WTC11 (cell line): ENCODE measurements around the gene CPNE6. TPM values are rescaled to one million over a fixed set of nuclear protein-coding genes. Genes with fewer than 3 reads are reported as not detected.

Experiments
- ATAC-seq: fragments of 200-7000 bp; cut with Tn5 transposase; 2 replicates; pipeline ENCODE4 v1.10.0; 2021; ENCODE audit warnings: mild to moderate bottlenecking, moderate library complexity
- CTCF ChIA-PET: fragments of 300-600 bp; sonication (Branson Sonifier 250); formaldehyde crosslinking; loops from one replicate; lab custom pipeline; 2021; ENCODE audit warnings: antibody characterized with exemption; lab: Charles Lee
- POLR2A ChIA-PET: fragments of 350-600 bp; sonication (Branson Sonifier 250); formaldehyde crosslinking; loops from one replicate; lab custom pipeline; 2021; ENCODE audit warnings: antibody characterized with exemption; lab: Charles Lee
- DNase-seq: peaks from one replicate; pipeline ENCODE4 v3.0.0; 2021; ENCODE audit warnings: low spot score
- H3K27ac Mint-ChIP-seq: 2 replicates; pipeline ENCODE4 v1.8.0; 2021; ENCODE audit warnings: mixed read lengths
- H3K27me3 Mint-ChIP-seq: 2 replicates; pipeline ENCODE4 v1.8.0; 2021; ENCODE audit warnings: low read depth, mild to moderate bottlenecking, moderate library complexity, mixed read lengths
- H3K36me3 Mint-ChIP-seq: 2 replicates; pipeline ENCODE4 v1.8.0; 2021; ENCODE audit warnings: mixed read lengths
- H3K4me1 Mint-ChIP-seq: 2 replicates; pipeline ENCODE4 v1.8.0; 2022; ENCODE audit warnings: mixed read lengths
- H3K4me3 Mint-ChIP-seq: 2 replicates; pipeline ENCODE4 v1.8.0; 2021; ENCODE audit warnings: mild to moderate bottlenecking, moderate library complexity, mixed read lengths
- H3K9me3 Mint-ChIP-seq: 2 replicates; pipeline ENCODE4 v1.8.0; 2021; ENCODE audit warnings: mixed read lengths
- CREM ChIP-seq: sonication (generic); formaldehyde crosslinking; IDR thresholded peaks from 2 replicates; pipeline ENCODE4 v1.8.1; 2022; ENCODE audit warnings: mild to moderate bottlenecking, missing genetic modification reagents, moderate library complexity
- EMX1 ChIP-seq: fragments of 250-450 bp; sonication (Bioruptor Pico); IDR thresholded peaks from 2 replicates; pipeline ENCODE4 v1.8.0; 2021; ENCODE audit warnings: mild to moderate bottlenecking
- ESRRA ChIP-seq: sonication (generic); formaldehyde crosslinking; IDR thresholded peaks from 2 replicates; pipeline ENCODE4 v1.8.1; 2022; ENCODE audit warnings: mild to moderate bottlenecking, missing genetic modification reagents, borderline replicate concordance
- FOXJ3 ChIP-seq: sonication (generic); formaldehyde crosslinking; IDR thresholded peaks from 2 replicates; pipeline ENCODE4 v1.9.0; 2021; ENCODE audit warnings: missing genetic modification reagents, mild to moderate bottlenecking, borderline replicate concordance
- FOXK1 ChIP-seq: sonication (generic); formaldehyde crosslinking; IDR thresholded peaks from 2 replicates; pipeline ENCODE4 v1.8.0; 2022; ENCODE audit warnings: mild to moderate bottlenecking, moderate library complexity, missing genetic modification reagents
- GTF2I ChIP-seq: fragments of 250-450 bp; sonication (Bioruptor Pico); conservative IDR thresholded peaks from 2 replicates; pipeline ENCODE4 v1.4.0; 2021; ENCODE audit warnings: mild to moderate bottlenecking
- JUN ChIP-seq: sonication (generic); formaldehyde crosslinking; IDR thresholded peaks from 2 replicates; pipeline ENCODE4 v1.8.0; 2023; ENCODE audit warnings: mild to moderate bottlenecking, missing genetic modification reagents
- MYBL2 ChIP-seq: sonication (generic); formaldehyde crosslinking; IDR thresholded peaks from 2 replicates; pipeline ENCODE4 v1.8.1; 2023; ENCODE audit warnings: mild to moderate bottlenecking, moderate library complexity, missing genetic modification reagents
- RELA ChIP-seq: sonication (generic); formaldehyde crosslinking; IDR thresholded peaks from 2 replicates; pipeline ENCODE4 v1.8.1; 2022; ENCODE audit warnings: missing genetic modification reagents, mild to moderate bottlenecking, borderline replicate concordance
- RORB ChIP-seq: fragments of 250-450 bp; sonication (Bioruptor Pico); IDR thresholded peaks from 2 replicates; pipeline ENCODE4 v1.9.0; 2021; ENCODE audit warnings: mild to moderate bottlenecking
- SMAD4 ChIP-seq: sonication (generic); formaldehyde crosslinking; IDR thresholded peaks from 2 replicates; pipeline ENCODE4 v1.8.0; 2022; ENCODE audit warnings: mild to moderate bottlenecking, missing genetic modification reagents
- ZNF121 ChIP-seq: sonication (generic); formaldehyde crosslinking; IDR thresholded peaks from 2 replicates; pipeline ENCODE4 v1.8.0; 2023; ENCODE audit warnings: missing genetic modification reagents
- ZNF396 ChIP-seq: fragments of 250-450 bp; sonication (Bioruptor Pico); IDR thresholded peaks from 2 replicates; pipeline ENCODE4 v1.8.0; 2021; ENCODE audit warnings: mild to moderate bottlenecking, moderate library complexity, borderline replicate concordance
- ZNF416 ChIP-seq: fragments of 250-450 bp; sonication (Bioruptor Pico); IDR thresholded peaks from 2 replicates; pipeline ENCODE4 v1.9.0; 2021; ENCODE audit warnings: mild to moderate bottlenecking, inconsistent platforms
- total RNA-seq: library from RNA; stranded (reverse); gene quantifications from 3 replicates; pipeline ENCODE4 v1.2.3, GENCODE V29; 2021
- TF ChIP-seq, protein P1 (sequence below): sonication (generic); formaldehyde crosslinking; IDR thresholded peaks from 2 replicates; pipeline ENCODE4 v1.8.1; 2023; ENCODE audit warnings: mild to moderate bottlenecking, missing genetic modification reagents, moderate library complexity
- TF ChIP-seq, protein P2 (sequence below): sonication (generic); formaldehyde crosslinking; IDR thresholded peaks from 2 replicates; pipeline ENCODE4 v1.8.0; 2022; ENCODE audit warnings: mild to moderate bottlenecking, missing genetic modification reagents
- TF ChIP-seq, protein P3 (sequence below): sonication (generic); formaldehyde crosslinking; IDR thresholded peaks from 2 replicates; pipeline ENCODE4 v1.8.1; 2023; ENCODE audit warnings: mild to moderate bottlenecking, missing genetic modification reagents
- TF ChIP-seq, protein P4 (sequence below): fragments of 250-450 bp; sonication (Bioruptor Pico); IDR thresholded peaks from 2 replicates; pipeline ENCODE4 v2.1.2; 2022; ENCODE audit warnings: mild to moderate bottlenecking, moderate library complexity
- TF ChIP-seq, protein P5 (sequence below): sonication (generic); formaldehyde crosslinking; IDR thresholded peaks from 2 replicates; pipeline ENCODE4 v1.8.0; 2022; ENCODE audit warnings: mild to moderate bottlenecking, missing genetic modification reagents

CPNE6 gene
- total RNA-seq, 1 experiment from 2014 or later = not detected

DNA sequence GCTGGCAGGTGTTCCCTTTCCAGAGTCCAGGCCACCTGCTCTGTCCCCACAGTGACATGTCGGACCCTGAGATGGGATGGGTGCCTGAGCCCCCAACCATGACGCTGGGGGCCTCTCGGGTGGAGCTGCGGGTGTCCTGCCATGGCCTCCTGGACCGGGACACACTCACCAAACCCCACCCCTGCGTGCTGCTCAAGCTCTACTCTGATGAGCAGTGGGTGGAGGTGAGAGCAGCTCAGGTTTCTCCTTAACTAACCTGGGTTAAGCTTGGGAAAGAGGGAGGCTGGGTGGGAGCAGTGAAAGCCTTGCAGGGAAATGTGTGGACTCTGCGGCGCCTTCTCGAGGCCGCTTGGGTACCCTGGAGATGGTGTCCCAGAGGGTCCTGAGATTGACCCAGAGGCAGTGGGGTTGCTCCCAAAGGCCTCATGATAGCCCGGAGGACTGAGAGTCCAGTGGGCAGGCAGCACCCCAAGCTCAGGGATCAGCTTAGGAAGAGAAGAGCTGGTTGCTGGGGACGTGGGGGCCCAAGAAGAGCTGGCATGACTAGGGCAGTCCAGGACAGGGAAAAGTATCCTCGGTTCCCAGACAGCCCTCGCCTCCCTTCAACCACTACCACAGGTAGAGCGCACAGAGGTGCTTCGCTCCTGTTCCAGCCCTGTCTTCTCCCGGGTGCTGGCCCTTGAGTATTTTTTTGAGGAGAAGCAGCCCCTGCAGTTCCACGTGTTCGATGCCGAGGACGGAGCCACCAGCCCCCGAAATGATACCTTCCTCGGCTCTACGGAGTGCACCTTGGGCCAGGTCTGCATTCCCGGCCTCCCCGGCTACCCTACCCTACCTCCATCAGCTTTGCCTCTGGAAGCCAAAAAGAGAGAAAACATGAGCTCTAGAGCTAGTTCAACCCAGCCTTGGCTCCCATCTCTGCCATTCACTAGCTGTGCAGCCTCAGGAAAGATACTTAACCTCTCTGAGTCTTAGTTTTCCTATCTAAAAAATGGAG, 1.8 kb downstream of the CPNE6 start:
- H3K4me3 Mint-ChIP-seq = no peak overlapping the region
- TF ChIP-seq EMX1 (CRISPR knock-in tag) (no peak), ESRRA (no peak), GTF2I (CRISPR knock-in tag) (no peak), CREM (CRISPR knock-in tag) (no peak), RORB (CRISPR knock-in tag) (no peak), RELA (CRISPR knock-in tag) (no peak), ZNF121 (CRISPR knock-in tag) (no peak), SMAD4 (no peak), FOXJ3 (CRISPR knock-in tag) (no peak), JUN (CRISPR knock-in tag) (no peak), MYBL2 (CRISPR knock-in tag) (no peak), ZNF396 (no peak), ZNF416 (CRISPR knock-in tag) (no peak), FOXK1 (CRISPR knock-in tag) (no peak)
- TF ChIP-seq, protein P1, sequence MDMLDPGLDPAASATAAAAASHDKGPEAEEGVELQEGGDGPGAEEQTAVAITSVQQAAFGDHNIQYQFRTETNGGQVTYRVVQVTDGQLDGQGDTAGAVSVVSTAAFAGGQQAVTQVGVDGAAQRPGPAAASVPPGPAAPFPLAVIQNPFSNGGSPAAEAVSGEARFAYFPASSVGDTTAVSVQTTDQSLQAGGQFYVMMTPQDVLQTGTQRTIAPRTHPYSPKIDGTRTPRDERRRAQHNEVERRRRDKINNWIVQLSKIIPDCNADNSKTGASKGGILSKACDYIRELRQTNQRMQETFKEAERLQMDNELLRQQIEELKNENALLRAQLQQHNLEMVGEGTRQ (CRISPR knock-in tag) = no peak
- TF ChIP-seq, protein P2, sequence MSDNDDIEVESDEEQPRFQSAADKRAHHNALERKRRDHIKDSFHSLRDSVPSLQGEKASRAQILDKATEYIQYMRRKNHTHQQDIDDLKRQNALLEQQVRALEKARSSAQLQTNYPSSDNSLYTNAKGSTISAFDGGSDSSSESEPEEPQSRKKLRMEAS = no peak
- DNase-seq = no peak
- no peaks in the 10 kb centered on the region; the same call in none of the 2 replicates for H3K27me3 Mint-ChIP-seq
- H3K4me1 Mint-ChIP-seq = 0 out of 2 replicates have a peak, but pooled peaks cover 8% of the 10 kb centered on the region
- no peaks in the 10 kb centered on the region for H3K36me3 Mint-ChIP-seq
- ChIA-PET CTCF (interaction anchor here (0.9 to 2.4 kb wide), 6 partner anchors 8 to 36 kb away, joined by 3 to 14 read pairs (median 5); no protein-coding TSS in a partner anchor), POLR2A (interaction anchor here (0.9 kb wide), 1 partner anchor 8 kb away, joined by 4 read pairs; no protein-coding TSS in a partner anchor)
- no peaks in the 10 kb centered on the region for H3K9me3 Mint-ChIP-seq
- ATAC-seq = no peak; the same call in 1 of the 2 replicates
- no peak overlapping the region for H3K27ac Mint-ChIP-seq

DNA sequence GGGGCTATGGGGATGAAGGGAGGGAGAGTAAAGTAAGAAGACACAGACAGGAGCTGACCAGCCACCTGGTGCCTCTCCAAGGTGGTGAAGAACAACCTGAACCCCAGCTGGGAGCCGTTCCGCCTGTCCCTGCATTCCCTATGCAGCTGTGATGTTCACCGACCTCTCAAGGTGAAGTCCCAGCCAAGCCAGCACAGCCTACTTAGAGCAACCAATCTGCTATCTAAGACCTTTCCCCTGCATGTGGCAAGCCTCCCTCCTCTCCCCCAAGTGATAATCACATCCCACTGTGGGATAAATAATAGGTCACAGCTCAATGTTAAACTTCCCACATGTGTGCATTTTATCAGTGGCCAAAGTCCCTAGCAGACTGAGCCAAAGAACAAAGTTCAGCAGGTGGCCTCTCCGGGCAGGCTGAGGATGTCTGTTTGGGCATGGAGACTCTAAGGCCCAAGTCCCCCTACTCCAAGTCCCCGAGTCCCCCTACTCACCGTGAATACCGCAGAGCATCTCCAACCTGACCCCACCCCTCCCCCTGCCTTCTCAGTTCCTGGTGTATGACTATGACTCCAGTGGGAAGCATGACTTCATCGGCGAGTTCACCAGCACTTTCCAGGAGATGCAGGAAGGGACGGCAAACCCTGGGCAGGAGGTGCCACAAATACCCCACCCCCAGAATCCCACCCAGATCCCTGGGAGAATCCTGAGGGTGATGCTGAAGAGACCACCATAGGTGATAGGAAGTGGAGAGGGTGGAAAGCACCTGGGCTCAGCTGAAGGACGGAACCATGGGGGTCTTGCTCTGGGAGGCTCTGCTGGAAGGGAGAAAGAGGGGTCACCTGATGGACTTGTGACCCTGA, 3.5 kb downstream of the CPNE6 start:
- peaks cover 18% of the 10 kb centered on the region for H3K4me1 Mint-ChIP-seq

More for the DNA sequence above, 3.5 kb downstream of the CPNE6 start:
- Mint-ChIP-seq H3K4me3 (no peak overlapping the region), H3K36me3 (no peaks in the 10 kb centered on the region), H3K27ac (no peak overlapping the region), H3K9me3 (no peaks in the 10 kb centered on the region), H3K27me3 (no peaks in the 10 kb centered on the region; the same call in none of the 2 replicates)
- DNase-seq (no peak), ATAC-seq (no peak)
- TF ChIP-seq, protein P3, sequence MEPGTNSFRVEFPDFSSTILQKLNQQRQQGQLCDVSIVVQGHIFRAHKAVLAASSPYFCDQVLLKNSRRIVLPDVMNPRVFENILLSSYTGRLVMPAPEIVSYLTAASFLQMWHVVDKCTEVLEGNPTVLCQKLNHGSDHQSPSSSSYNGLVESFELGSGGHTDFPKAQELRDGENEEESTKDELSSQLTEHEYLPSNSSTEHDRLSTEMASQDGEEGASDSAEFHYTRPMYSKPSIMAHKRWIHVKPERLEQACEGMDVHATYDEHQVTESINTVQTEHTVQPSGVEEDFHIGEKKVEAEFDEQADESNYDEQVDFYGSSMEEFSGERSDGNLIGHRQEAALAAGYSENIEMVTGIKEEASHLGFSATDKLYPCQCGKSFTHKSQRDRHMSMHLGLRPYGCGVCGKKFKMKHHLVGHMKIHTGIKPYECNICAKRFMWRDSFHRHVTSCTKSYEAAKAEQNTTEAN (CRISPR knock-in tag) = no peak
- TF ChIP-seq, protein P4, sequence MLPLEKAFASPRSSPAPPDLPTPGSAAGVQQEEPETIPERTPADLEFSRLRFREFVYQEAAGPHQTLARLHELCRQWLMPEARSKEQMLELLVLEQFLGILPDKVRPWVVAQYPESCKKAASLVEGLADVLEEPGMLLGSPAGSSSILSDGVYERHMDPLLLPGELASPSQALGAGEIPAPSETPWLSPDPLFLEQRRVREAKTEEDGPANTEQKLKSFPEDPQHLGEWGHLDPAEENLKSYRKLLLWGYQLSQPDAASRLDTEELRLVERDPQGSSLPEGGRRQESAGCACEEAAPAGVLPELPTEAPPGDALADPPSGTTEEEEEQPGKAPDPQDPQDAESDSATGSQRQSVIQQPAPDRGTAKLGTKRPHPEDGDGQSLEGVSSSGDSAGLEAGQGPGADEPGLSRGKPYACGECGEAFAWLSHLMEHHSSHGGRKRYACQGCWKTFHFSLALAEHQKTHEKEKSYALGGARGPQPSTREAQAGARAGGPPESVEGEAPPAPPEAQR = no peak
- TF ChIP-seq, protein P5, sequence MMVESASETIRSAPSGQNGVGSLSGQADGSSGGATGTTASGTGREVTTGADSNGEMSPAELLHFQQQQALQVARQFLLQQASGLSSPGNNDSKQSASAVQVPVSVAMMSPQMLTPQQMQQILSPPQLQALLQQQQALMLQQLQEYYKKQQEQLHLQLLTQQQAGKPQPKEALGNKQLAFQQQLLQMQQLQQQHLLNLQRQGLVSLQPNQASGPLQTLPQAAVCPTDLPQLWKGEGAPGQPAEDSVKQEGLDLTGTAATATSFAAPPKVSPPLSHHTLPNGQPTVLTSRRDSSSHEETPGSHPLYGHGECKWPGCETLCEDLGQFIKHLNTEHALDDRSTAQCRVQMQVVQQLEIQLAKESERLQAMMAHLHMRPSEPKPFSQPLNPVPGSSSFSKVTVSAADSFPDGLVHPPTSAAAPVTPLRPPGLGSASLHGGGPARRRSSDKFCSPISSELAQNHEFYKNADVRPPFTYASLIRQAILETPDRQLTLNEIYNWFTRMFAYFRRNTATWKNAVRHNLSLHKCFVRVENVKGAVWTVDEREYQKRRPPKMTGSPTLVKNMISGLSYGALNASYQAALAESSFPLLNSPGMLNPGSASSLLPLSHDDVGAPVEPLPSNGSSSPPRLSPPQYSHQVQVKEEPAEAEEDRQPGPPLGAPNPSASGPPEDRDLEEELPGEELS (CRISPR knock-in tag) = no peak
- ChIA-PET CTCF (interaction anchor here (0.8 to 2.5 kb wide), 7 partner anchors 15 to 86 kb away, joined by 3 to 17 read pairs (median 6); partner anchors contain the start of genes IRF9 and PCK2), POLR2A (interaction anchor here (1.7 kb wide), 1 partner anchor 19 kb away, joined by 4 read pairs; the partner anchor contains the start of gene PCK2)
